Measurements from ENCODE around the gene IFI27L2.

IFI27L2 gene

GRCh38 chr14:94164685-94165431, 35.5 kb upstream of the IFI27L2 start:
- Histone ChIP-seq H3K27ac (ENCODE audit: low read depth, low read length, poor library complexity, severe bottlenecking) (no peak overlapping the region), H3K36me3 (ENCODE audit: insufficient read depth, low read length) (no peaks in the 10 kb centered on the region), H3K9me2 (ENCODE audit: low read depth, low read length) (no peaks in the 10 kb centered on the region), H3K4me3 (ENCODE audit: low read depth, low read length, poor library complexity, severe bottlenecking) (no peak overlapping the region), H3K79me2 (ENCODE audit: insufficient read depth, low read length) (no peaks in the 10 kb centered on the region), H3K9me3 (ENCODE audit: low read length) (no peaks in the 10 kb centered on the region), H3F3A (ENCODE audit: insufficient read depth, low read length) (no peaks in the 10 kb centered on the region), H3K9ac (ENCODE audit: low read length) (no peak overlapping the region), H3K4me1 (ENCODE audit: insufficient read depth, low read length, severe bottlenecking) (no peaks in the 10 kb centered on the region), H2AFZ (ENCODE audit: low read length) (no peak overlapping the region), H3K27me3 (ENCODE audit: insufficient read depth, low read length) (no peaks in the 10 kb centered on the region), H3K4me2 (ENCODE audit: low read length) (no peak overlapping the region), H4K20me1 (ENCODE audit: insufficient read depth, low read length) (no peaks in the 10 kb centered on the region)
- no peak for TF ChIP-seq EZH2 (IDR thresholded peaks at IDR 0.05; ENCODE audit: borderline replicate concordance, low read length)
- no peak for TF ChIP-seq CTCF (IDR thresholded peaks at IDR 0.05; ENCODE audit: low read length)

- Histone ChIP-seq H3K4me2 (ENCODE audit: low read length) (no peak overlapping the region), H3K27ac (ENCODE audit: low read depth, low read length, poor library complexity, severe bottlenecking) (no peak overlapping the region)
Measured at GRCh38 chr14:94163796-94164195, 34.4 kb upstream of the IFI27L2 start.

GRCh38 chr14:94162466-94162865, 33.1 kb upstream of the IFI27L2 start:
- Histone ChIP-seq H3K9ac (ENCODE audit: low read length) (no peak overlapping the region), H3K27me3 (ENCODE audit: insufficient read depth, low read length) (no peaks in the 10 kb centered on the region), H3K36me3 (ENCODE audit: insufficient read depth, low read length) (no peaks in the 10 kb centered on the region), H2AFZ (ENCODE audit: low read length) (no peak overlapping the region), H3K4me2 (ENCODE audit: low read length) (no peak overlapping the region), H3F3A (ENCODE audit: insufficient read depth, low read length) (no peaks in the 10 kb centered on the region), H3K4me3 (ENCODE audit: low read depth, low read length, poor library complexity, severe bottlenecking) (no peak overlapping the region), H4K20me1 (ENCODE audit: insufficient read depth, low read length) (no peaks in the 10 kb centered on the region), H3K9me3 (ENCODE audit: low read length) (no peaks in the 10 kb centered on the region), H3K27ac (ENCODE audit: low read depth, low read length, poor library complexity, severe bottlenecking) (no peak overlapping the region), H3K79me2 (ENCODE audit: insufficient read depth, low read length) (no peaks in the 10 kb centered on the region), H3K4me1 (ENCODE audit: insufficient read depth, low read length, severe bottlenecking) (no peaks in the 10 kb centered on the region), H3K9me2 (ENCODE audit: low read depth, low read length) (no peaks in the 10 kb centered on the region)
- no peak for TF ChIP-seq EZH2 (IDR thresholded peaks at IDR 0.05; ENCODE audit: borderline replicate concordance, low read length)
- TF ChIP-seq CTCF (IDR thresholded peaks at IDR 0.05; ENCODE audit: low read length): no peak

More at GRCh38 chr14:94163796-94164195, 34.4 kb upstream of the IFI27L2 start:
- Histone ChIP-seq H3K36me3 (ENCODE audit: insufficient read depth, low read length) (no peaks in the 10 kb centered on the region), H3K9me2 (ENCODE audit: low read depth, low read length) (no peaks in the 10 kb centered on the region), H3F3A (ENCODE audit: insufficient read depth, low read length) (no peaks in the 10 kb centered on the region), H3K27me3 (ENCODE audit: insufficient read depth, low read length) (no peaks in the 10 kb centered on the region), H3K4me1 (ENCODE audit: insufficient read depth, low read length, severe bottlenecking) (no peaks in the 10 kb centered on the region), H4K20me1 (ENCODE audit: insufficient read depth, low read length) (no peaks in the 10 kb centered on the region), H3K4me3 (ENCODE audit: low read depth, low read length, poor library complexity, severe bottlenecking) (no peak overlapping the region), H3K9ac (ENCODE audit: low read length) (no peak overlapping the region), H3K79me2 (ENCODE audit: insufficient read depth, low read length) (no peaks in the 10 kb centered on the region), H2AFZ (ENCODE audit: low read length) (no peak overlapping the region), H3K9me3 (ENCODE audit: low read length) (no peaks in the 10 kb centered on the region)
- TF ChIP-seq CTCF (IDR thresholded peaks at IDR 0.05; ENCODE audit: low read length) (no peak), EZH2 (IDR thresholded peaks at IDR 0.05; ENCODE audit: borderline replicate concordance, low read length) (no peak)

Measured in OCI-LY1 (cell line).